Activated CD4-positive, CD25-positive, alpha-beta regulatory T cell treated with anti-CD3 and anti-CD28 coated beads, Interleukin-2, amount 50 U/mL, for 16 hours (primary cell): Measurements from ENCODE around the gene PRPF40A.
"Not testable (repeated sequence)": the region's sequence is repeated elsewhere in the genome, so short reads cannot be mapped to it uniquely, and the experiment has no call there.

Experiments used
- DNase-seq: peaks from one replicate; pipeline ENCODE4 v3.0.0-alpha.2; 2020; ENCODE audit warnings: low read depth, low spot score

Gene PRPF40A

DNA sequence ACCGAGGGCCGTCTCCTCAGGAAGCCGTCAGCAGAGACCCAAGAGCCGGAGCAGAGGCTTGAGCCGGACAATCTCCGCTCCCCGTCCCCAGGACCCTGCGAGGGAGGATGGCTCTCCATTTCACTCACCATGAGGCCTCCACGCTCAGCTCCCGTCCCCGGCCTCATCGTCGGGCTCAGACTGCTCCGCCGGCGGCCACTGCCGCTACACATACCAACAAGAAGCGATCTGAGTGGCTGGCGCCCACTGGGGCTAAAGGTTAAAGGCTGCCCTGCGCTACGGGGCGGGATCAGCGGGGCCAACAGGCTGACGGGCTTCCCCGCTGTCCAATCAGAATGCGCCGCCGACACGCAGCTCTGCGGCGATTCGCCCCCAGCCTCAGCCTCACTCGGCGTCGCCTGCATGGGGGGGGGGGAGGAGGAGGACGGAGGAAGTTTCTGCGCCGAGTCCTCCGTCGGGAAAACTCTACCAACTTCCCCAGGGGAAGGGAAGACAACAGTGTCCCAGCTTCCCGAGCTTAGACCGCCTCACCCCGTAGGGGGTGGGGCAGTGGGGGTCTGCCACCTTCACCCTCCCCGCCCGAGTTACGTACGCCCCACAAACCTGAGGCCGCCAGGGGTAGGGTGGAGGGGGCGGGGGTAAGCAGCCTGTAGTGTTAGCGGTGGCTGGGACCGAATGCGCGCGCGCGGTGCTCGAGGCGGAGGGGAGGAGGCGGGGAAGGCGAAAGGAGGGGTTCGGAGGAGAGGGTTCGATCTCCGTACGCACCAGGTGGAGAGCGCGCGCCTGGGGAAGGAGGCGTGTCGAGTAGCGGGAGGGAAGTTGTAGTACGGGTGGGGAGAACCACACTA is at the start of gene PRPF40A:
PRPF40A (minus strand) TSS at position 234 of the 848 bp plus-strand sequence; CDS start at position 212, 22 bp downstream.
- DNase-seq = peak; percentile 97

DNA sequence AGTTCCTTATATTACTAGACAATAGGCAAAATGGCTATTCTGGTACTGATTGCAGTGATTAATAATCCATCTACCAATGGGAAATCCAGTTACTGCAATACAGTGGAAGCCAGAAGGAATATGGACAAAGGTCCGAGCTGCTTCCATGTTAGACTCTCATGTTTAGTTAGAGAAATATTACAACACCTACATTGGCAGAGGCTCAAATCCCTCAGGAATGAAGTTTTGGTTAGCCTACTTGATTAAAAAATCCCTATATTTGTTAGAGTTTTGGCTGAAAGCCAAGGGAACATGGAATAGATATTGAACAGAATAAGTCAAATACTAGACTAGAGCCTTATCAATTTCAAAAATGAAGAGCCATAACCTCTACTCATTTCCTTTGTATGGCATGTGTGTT is 49.7 kb upstream of the PRPF40A start:
- no peak for DNase-seq

DNA sequence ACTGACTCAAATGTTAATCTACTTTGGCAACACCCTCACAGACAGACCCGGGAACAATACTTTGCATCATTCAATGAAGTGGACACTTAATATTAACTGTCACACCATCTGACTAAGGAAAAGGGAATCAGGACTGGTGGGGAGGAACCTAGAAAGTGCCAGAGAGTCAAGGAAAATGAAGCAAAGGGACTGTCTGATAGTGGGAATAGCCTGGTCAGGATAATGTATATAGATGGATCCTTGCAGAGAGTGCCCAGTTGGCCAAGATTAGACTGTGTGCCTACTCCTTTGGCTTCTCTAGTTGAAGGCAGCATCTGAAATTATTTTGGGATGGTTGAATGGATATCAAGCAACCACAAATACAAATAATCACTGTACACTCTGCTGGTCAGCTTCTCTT is 46.4 kb upstream of the PRPF40A start:
- DNase-seq = no peak

DNA sequence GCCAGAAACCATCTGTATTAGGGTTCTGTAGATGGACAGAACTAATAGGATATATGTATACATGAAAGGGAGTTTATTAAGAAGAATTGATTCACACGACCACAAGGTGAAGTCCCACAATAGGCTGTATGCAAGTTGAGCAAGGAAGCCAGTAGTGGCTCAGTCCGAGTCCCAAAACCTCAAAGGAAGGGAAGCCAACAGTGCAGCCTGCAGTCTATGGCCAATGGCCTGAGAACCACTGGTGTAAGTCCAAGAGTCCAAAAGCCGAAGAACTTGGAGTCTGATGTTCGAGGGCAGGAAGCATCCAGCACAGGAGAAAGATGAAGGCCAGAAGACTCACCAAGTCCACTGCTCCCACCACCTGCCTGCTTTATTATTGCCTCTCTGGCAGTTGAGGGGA is 45.9 kb upstream of the PRPF40A start:
- not testable (repeated sequence) for DNase-seq

DNA sequence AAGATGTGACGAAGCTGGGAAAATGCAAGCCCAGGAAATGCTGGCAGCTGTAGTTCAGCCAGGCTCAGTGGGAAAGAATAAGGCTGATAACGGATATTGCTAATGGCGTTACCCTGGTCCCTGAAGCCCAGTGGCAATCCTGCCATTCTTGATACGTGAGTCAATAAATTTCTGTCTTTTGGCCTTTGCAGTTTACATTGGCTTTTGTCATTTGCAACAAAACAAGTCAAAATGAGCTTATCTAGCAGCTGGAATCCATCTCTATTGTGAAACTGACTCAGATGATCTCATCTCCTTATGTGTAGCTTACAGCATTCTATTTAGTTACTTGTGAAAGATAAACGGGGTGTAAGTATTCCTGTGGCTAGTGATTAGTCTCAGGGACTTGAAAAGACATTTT is 44.9 kb upstream of the PRPF40A start:
- no peak for DNase-seq

DNA sequence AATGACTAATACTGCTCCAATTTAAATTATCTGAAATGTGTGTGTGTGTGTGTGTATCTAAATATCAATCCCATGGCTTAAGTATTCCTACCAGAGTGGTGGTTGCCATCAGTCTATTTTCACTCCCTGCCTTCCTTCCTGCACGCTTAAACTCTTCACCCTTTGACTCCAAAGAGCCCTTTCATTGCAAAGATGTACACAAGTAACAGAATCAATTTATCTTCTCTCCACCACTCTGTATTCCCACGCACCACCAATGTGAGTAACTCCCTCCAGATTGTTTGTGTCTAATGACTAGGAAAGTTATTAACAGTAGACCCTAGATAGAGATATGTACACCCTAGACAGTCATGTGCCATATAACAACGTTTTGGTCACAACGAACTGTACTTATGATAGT is 44.0 kb upstream of the PRPF40A start:
- DNase-seq = no peak

DNA sequence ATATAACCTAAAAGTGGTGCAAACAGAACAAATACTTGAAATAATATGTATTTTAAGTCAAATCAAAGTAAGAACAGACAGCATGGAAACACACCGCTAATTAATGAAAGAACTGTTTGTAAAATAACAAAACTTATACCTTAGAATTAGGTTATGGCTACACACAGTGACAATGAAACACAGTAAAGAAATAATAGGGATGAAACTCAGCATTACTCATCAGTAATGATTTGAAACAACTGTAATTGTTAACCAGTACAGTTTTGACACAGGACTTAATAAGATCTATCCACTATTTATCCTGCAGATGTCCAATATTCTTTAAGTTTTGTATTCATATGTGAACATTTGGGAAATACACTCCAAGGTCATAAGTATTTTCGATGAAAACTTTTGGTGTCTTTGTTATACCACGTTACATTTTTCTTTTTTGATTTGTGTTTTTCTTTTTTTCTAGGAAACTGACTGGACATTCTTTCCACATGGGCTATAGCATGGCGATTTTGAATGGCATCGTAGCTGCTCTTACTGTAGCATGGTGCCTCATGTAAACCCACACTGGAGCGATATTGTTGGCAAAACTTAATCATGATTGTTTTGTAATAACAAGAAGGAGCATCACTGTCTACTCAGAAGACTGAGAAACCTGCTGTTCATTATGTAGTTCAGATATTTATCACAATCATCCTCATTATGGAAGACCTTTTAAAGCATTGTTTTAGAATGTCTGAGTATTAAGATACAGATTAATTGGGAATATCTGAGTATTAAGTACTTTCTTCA is 42.2 kb upstream of the PRPF40A start:
- no peak for DNase-seq

DNA sequence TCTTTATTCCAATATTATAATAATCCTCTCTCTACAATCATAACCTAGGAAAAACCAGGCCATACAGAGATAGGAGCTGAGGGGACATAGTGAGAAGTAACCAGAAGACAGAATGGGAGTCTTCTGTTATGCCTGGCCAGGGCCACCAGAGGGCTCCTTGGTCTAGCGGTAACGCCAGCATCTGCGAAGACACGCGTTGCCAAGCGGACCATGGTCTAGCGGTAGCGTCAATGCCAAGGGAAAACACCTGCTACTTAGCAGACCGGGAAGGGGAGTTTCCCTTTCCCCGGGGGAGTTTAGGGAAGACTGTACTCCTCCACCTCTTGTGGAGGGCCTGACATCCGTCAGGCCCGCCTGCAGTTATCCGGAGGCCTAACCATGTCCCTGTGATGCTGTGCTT is 37.8 kb upstream of the PRPF40A start:
- no peak for DNase-seq

DNA sequence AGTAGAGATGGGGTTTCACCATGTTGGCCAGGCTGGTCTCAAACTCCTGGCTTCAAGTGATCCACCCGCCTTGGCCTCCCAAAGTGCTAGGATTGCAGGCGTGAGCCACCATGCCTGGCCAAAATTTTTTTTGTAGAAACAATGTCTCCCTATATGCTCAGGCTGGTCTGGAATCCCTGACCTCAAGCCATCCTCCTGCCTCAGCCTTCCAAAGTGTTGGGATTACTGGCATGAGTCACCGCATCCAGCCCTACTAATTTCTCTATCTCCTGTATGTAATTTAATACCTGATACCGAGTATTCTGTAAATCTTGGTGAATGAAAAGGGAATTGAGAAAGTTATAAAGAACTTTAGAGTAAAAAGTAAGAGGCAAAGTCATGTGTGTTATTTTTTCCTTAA is 30.5 kb upstream of the PRPF40A start:
- not testable (repeated sequence) for DNase-seq

DNA sequence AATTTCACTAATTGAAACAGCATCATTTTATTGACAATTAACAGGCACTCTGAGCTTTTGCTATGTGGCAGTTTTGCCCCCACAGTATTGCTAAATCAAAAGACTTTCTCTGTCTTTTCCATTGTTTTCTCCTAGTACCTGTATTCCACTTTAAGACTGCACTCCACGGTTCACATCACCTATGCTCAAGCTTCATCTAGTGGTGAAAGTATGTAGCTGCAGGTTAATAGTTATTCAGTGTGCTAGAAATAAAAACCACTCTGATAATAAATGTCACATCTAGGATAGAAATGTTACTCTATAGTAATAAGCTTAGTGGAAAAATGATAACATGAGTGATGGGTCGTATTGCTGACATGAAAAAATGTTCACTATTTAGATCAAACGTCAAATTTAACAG is 25.7 kb upstream of the PRPF40A start:
- no peak for DNase-seq

DNA sequence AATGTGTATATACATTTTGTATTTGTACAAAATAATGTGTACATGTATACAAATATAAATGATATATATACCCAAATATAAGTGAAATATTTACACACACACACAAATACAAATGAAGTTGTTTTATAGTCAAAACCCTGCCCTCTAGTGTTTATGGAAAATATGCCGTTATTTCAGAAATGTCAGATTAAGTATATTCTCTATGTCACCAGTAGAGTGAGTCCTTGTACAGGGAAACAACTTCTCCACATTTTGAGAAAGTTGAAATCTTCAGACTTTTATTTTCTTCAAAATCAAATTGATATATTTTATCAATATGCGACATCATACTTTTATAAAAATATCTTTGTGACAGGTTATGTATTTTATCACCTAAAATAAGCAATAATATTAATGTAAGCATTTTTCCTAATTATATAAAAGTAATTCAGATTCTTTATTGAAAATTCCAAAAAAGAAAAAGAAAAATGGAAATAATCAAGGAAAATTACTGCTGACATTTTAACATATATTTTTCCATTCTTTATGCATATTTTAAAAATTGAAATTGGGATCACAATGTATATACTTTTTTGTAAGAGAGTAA is 23.6 kb upstream of the PRPF40A start:
- no peak for DNase-seq

DNA sequence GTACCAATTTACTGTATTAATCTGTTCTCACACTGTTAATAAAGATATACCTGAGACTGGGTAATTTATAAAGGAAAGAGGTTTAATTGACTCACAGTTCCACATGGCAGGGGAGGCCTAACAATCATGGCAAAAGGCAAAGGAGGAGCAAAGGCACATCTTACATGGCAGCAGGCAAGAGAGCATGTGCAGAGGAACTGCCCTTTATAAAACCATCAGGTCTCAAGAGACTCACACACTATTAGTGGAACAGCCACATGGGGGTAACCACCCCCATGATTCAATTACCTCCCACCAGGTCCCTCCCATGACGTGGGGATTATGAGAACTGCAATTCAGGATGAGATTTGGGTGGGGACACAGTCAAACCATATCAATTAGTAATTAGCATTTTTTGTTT is 22.4 kb upstream of the PRPF40A start:
- DNase-seq = not testable (repeated sequence)

DNA sequence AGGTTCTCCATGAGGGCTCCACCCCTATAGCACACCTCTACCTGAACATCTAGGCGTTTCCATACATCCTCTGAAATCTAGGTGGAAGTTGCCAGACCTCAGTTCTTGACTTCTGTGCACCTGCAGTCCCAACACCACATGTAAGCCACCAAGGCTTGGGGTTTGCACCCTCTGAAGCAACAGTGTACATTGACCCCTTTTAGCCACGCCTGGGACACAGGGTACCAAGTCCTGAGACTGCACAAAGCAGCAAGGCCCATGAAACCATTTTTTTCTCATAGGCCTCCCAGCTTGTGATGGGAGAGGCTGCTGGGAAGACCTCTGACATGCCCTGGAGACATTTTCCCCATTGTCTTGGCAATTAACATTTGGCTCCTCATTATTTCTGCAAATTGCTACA is 21.2 kb upstream of the PRPF40A start:
- DNase-seq = no peak

DNA sequence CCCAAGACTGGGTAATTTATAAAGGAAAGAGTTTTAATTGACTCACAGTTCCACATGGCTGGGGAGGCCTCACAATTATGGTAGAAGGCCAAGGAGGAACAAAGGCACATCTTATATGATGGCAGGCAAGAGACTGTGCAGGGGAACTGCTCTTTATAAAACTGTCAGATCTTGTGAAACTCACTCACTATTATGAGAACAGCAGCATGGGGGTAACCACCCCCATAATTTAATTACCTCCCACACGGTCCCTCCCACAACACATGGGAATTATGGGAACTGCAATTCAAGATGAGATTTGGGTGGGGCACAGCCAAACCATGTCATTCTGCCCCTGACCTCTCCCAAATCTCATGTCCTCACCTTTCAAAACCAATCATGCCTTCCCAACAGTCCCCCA is 20.2 kb upstream of the PRPF40A start:
- not testable (repeated sequence) for DNase-seq

DNA sequence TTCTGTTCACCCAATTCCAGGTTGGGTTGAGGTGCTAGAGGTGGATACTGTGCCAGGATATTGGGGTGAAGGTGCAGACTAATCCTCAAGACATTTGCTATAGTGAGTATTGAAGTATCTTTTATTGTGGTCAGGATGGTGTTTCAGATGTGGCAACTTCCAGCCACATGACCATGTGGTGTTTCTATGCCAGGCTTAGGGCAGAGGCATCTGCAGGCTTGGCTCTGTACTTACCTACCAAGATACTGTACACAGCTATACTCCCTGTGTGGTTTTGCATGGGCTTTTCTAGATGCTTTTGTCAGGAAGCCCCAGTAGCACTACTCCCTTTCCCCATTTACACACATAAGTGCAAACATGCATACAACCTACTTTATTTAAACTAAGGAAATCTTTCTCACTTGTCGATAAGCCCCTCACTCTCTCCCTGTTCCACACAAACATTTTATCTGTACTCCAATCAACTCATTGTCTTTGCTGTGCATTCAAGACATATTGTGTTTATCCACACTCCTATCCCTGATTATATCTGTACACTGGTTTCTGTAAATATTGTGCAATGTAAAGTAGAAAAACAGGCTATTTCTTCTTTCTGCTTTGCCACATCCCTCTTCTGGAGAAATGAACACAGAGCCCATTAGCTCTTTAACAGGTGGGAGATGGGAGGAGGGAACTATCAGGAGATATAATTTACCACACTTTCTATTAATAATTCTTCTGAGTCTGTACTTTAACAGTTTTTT is 13.5 kb upstream of the PRPF40A start:
- peak; percentile 10 for DNase-seq

DNA sequence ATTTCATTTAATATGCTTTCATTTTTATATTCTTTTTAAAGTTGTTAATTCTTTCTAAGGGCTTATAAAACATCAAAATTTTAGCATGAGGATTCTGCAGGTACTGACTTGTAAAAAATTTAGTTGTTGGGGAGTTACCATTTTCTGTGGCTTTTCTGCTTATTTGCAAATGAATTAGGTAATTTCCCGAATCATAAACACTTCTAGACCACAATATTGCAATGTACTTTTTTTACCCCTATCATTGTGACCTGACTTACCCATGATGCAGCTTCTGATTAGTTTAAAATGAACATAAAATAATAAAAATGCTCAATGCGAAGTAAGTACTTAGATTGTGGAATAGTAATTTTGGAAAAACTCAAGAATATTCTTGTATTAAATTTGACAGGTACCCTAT is 12.6 kb upstream of the PRPF40A start:
- DNase-seq = no peak

DNA sequence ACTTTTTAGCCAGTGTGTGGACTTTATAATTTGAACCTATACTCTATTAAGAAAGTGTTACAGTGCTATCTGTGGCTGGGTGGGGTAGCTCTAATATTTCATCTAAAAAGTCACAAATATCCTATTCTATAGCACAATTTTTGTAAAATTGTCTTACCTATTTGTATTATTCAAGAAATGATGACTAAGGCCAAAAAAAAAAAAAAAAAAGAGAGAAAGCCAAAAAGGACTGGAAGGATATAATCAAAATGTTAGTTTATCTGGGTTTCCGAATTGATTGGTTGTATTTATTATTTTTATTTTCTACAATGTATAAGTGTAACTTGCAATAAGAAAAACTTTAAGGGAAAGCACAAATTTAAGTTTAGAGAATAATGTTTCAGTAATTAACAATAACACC is 6.7 kb upstream of the PRPF40A start:
- DNase-seq = no peak

DNA sequence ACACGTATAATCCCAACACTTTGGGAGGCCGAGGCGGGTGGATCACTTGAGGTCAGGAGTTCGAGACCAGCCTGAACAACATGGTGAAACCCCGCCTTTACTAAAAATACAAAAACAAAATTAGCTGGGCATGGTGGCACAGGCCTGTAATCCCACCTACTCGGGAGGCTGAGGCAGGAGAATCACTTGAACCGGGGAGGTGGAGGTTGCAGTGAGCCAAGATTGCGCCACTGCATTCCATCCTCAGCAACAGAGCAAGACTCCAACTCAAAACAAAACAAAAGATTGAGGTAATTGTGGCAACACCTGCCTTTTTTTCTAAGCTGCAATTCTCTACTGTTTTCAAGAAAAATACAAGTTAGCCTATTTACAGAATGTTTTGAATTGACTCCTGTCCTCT is 5.4 kb upstream of the PRPF40A start:
- DNase-seq = not testable (repeated sequence)

DNA sequence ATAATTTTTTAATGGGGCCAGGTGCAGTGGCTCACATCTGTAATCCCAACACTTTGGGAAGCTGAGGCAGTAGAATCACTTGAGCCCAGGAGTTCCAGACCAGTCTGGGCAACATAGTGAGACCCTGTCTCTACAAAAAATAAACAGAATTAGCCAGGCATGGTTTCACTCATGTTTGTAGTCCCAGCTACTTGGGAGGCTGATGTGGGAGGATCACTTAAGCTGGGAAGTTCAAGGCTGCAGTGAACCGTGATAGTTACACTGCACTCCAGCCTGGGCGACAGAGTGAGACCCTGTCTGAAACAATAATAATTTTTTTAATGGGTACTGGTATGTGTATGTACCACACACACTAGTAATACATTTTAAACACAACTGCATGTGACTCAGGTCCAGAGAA is 3.5 kb upstream of the PRPF40A start:
- DNase-seq = no peak

DNA sequence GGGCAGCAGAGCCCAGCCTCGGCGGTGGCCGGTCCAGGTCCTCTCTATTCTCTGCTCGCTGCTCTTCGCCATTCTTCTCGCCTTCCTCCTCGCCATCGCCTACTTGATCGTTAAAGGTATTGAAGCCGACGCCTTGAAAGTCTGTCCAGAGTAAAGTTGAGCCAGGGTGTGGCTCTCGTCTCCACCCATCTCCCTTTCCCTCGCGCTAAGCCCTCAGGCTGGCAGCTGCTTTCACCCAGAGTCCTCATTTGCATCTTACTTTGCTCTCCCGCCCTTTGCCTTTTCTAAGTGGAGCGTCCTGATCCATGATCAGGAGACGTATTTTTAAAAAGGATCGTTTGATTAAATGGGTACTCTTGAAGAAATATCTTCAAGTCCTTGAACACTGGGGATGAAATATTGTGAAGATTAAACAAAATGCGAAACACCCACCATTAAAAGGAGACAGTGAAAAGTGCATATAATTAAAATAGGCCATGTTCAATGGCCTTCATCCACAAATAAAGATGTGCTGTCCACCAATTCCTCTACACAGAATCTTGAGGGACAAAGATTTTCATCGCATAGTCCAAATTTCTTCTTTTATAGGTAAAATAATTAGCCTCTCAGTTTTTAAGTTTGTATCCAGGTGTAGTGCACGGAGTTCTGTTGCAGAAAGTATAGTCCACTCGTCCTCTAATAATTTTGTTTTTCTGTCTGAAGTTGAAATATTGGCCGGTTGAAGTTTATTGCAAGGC is 1.8 kb upstream of the PRPF40A start:
- no peak for DNase-seq
